SJSA1 (cell line): Measurements from ENCODE around the gene MOCS2. TPM values are rescaled to one million over a fixed set of nuclear protein-coding genes. Genes with fewer than 3 reads are reported as not detected.

ENCODE experiments used
- DNase-seq, 2 experiments: peaks; one replicate each; pipeline ENCODE4 v3.0.0-alpha.2; 2015 to 2020; ENCODE audit warnings: low spot score in 2 of 2, low read depth in 1 of 2
- H3K27ac ChIP-seq: fragments of 250-450 bp; sonication (Bioruptor Pico); 2 replicates; pipeline ENCODE4 v1.5.1; 2020; ENCODE audit warnings: mild to moderate bottlenecking, moderate library complexity
- H3K27me3 ChIP-seq: fragments of 250-450 bp; sonication (Bioruptor Pico); replicated peaks from 2 replicates; pipeline ENCODE4 v1.5.1; 2020; ENCODE audit warnings: mild to moderate bottlenecking, moderate library complexity
- H3K36me3 ChIP-seq: fragments of 250-450 bp; sonication (Bioruptor Pico); 2 replicates; pipeline ENCODE4 v1.5.1; 2020; ENCODE audit warnings: mild to moderate bottlenecking
- H3K4me1 ChIP-seq: fragments of 250-450 bp; sonication (Bioruptor Pico); replicated peaks from 2 replicates; pipeline ENCODE4 v1.6.1; 2021; ENCODE audit warnings: mild to moderate bottlenecking
- H3K4me3 ChIP-seq: fragments of 250-450 bp; sonication (Bioruptor Pico); 2 replicates; pipeline ENCODE4 v1.5.1; 2020; ENCODE audit warnings: mild to moderate bottlenecking
- H3K9me3 ChIP-seq: fragments of 250-450 bp; sonication (Bioruptor Pico); replicated peaks from 2 replicates; pipeline ENCODE4 v1.5.1; 2020; ENCODE audit warnings: mild to moderate bottlenecking
- total RNA-seq: library from RNA; depleted of rRNA; stranded (reverse); fragments of >200 nt; shearing (Covaris generic); gene quantifications from 2 replicates; pipeline ENCODE4 v1.2.3, GENCODE V29; 2014; rRNA removed

Gene MOCS2
- total RNA-seq, result 70.1 and 112 TPM in 2 replicates

- peak within 1 kb of the TSS; percentile 61 for H3K4me3 ChIP-seq
- peak; percentile 77 to 86 for DNase-seq
- H3K4me1 ChIP-seq, result no peaks in the 10 kb centered on the region
- H3K36me3 ChIP-seq, result peaks cover 15% of the 10 kb centered on the region
- H3K27me3 ChIP-seq, result no peaks in the 10 kb centered on the region
- no peaks in the 10 kb centered on the region for H3K9me3 ChIP-seq
- H3K27ac ChIP-seq, result no peak within 1 kb of the TSS
Observed at GRCh38 chr5:53109443-53110127, at the start of gene MOCS2. TSS of gene MOCS2 (minus strand) at chr5:53109757. CDS start at chr5:53107174, 2,583 bp downstream.

GRCh38 chr5:53151713-53152458, 42.3 kb upstream of the MOCS2 start:
- no peaks in the 10 kb centered on the region for H3K27me3 ChIP-seq
- peak in 1 of 2 experiments; percentile 52 for DNase-seq
- no peaks in the 10 kb centered on the region for H3K36me3 ChIP-seq
- H3K4me1 ChIP-seq, result no peaks in the 10 kb centered on the region
- H3K9me3 ChIP-seq, result no peaks in the 10 kb centered on the region
- no peak overlapping the region for H3K4me3 ChIP-seq
- H3K27ac ChIP-seq, result no peak overlapping the region

GRCh38 chr5:53133020-53133419, 23.5 kb upstream of the MOCS2 start:
- no peaks in the 10 kb centered on the region for H3K27me3 ChIP-seq
- H3K4me1 ChIP-seq, result no peaks in the 10 kb centered on the region
- no peak overlapping the region for H3K4me3 ChIP-seq
- no peaks in the 10 kb centered on the region for H3K36me3 ChIP-seq
- H3K27ac ChIP-seq, result no peak overlapping the region
- H3K9me3 ChIP-seq, result no peaks in the 10 kb centered on the region
- no peak for DNase-seq

- Histone ChIP-seq H3K4me3 (no peak overlapping the region), H3K27ac (no peak overlapping the region), H3K27me3 (no peaks in the 10 kb centered on the region), H3K4me1 (no peaks in the 10 kb centered on the region), H3K36me3 (no peaks in the 10 kb centered on the region), H3K9me3 (no peaks in the 10 kb centered on the region)
- no peak for DNase-seq
Observed at GRCh38 chr5:53130266-53130665, 20.7 kb upstream of the MOCS2 start.

GRCh38 chr5:53128481-53128880, 18.9 kb upstream of the MOCS2 start:
- H3K27me3 ChIP-seq, result no peaks in the 10 kb centered on the region
- H3K4me1 ChIP-seq, result no peaks in the 10 kb centered on the region
- no peaks in the 10 kb centered on the region for H3K9me3 ChIP-seq
- DNase-seq, result no peak
- H3K36me3 ChIP-seq, result no peaks in the 10 kb centered on the region
- H3K4me3 ChIP-seq, result no peak overlapping the region
- H3K27ac ChIP-seq, result no peak overlapping the region

- H3K36me3 ChIP-seq, result no peaks in the 10 kb centered on the region
- H3K9me3 ChIP-seq, result no peaks in the 10 kb centered on the region
- H3K4me3 ChIP-seq, result no peak overlapping the region
- no peak overlapping the region for H3K27ac ChIP-seq
- H3K4me1 ChIP-seq, result no peaks in the 10 kb centered on the region
- H3K27me3 ChIP-seq, result no peaks in the 10 kb centered on the region
- no peak for DNase-seq
Observed at GRCh38 chr5:53127107-53127506, 17.6 kb upstream of the MOCS2 start.

GRCh38 chr5:53126521-53126920, 17.0 kb upstream of the MOCS2 start:
- H3K4me3 ChIP-seq, result no peak overlapping the region
- no peaks in the 10 kb centered on the region for H3K9me3 ChIP-seq
- H3K27ac ChIP-seq, result no peak overlapping the region
- no peaks in the 10 kb centered on the region for H3K36me3 ChIP-seq
- no peaks in the 10 kb centered on the region for H3K27me3 ChIP-seq
- H3K4me1 ChIP-seq, result no peaks in the 10 kb centered on the region
- no peak for DNase-seq

- Histone ChIP-seq H3K27me3 (no peaks in the 10 kb centered on the region), H3K36me3 (no peaks in the 10 kb centered on the region), H3K4me3 (no peak overlapping the region), H3K27ac (no peak overlapping the region), H3K9me3 (no peaks in the 10 kb centered on the region), H3K4me1 (no peaks in the 10 kb centered on the region)
- no peak for DNase-seq
Observed at GRCh38 chr5:53123702-53124101, 14.1 kb upstream of the MOCS2 start.

GRCh38 chr5:53120165-53120564, 10.6 kb upstream of the MOCS2 start:
- no peak for DNase-seq
- H3K4me1 ChIP-seq, result no peaks in the 10 kb centered on the region
- no peaks in the 10 kb centered on the region for H3K27me3 ChIP-seq
- H3K36me3 ChIP-seq, result no peaks in the 10 kb centered on the region
- H3K27ac ChIP-seq, result no peak overlapping the region
- no peaks in the 10 kb centered on the region for H3K9me3 ChIP-seq
- H3K4me3 ChIP-seq, result no peak overlapping the region

- Histone ChIP-seq H3K27me3 (no peaks in the 10 kb centered on the region), H3K27ac (no peak overlapping the region), H3K4me3 (no peak overlapping the region), H3K36me3 (no peaks in the 10 kb centered on the region), H3K9me3 (no peaks in the 10 kb centered on the region), H3K4me1 (no peaks in the 10 kb centered on the region)
- no peak for DNase-seq
Observed at GRCh38 chr5:53118879-53119278, 9.3 kb upstream of the MOCS2 start.

GRCh38 chr5:53116597-53116996, 7.0 kb upstream of the MOCS2 start:
- Histone ChIP-seq H3K9me3 (no peaks in the 10 kb centered on the region), H3K27ac (no peak overlapping the region), H3K27me3 (no peaks in the 10 kb centered on the region), H3K36me3 (no peaks in the 10 kb centered on the region), H3K4me1 (no peaks in the 10 kb centered on the region), H3K4me3 (no peak overlapping the region)
- no peak for DNase-seq

GRCh38 chr5:53114988-53115387, 5.4 kb upstream of the MOCS2 start:
- no peak for DNase-seq

GRCh38 chr5:53113947-53114346, 4.4 kb upstream of the MOCS2 start:
- Histone ChIP-seq H3K4me3 (no peak overlapping the region), H3K27ac (no peak overlapping the region), H3K4me1 (no peaks in the 10 kb centered on the region), H3K36me3 (no peaks in the 10 kb centered on the region), H3K9me3 (no peaks in the 10 kb centered on the region), H3K27me3 (no peaks in the 10 kb centered on the region)
- no peak for DNase-seq

More at GRCh38 chr5:53114988-53115387, 5.4 kb upstream of the MOCS2 start:
- no peak overlapping the region for H3K4me3 ChIP-seq
- H3K4me1 ChIP-seq, result no peaks in the 10 kb centered on the region
- no peaks in the 10 kb centered on the region for H3K9me3 ChIP-seq
- no peaks in the 10 kb centered on the region for H3K27me3 ChIP-seq
- no peaks in the 10 kb centered on the region for H3K36me3 ChIP-seq
- H3K27ac ChIP-seq, result no peak overlapping the region

GRCh38 chr5:53112909-53113308, 3.4 kb upstream of the MOCS2 start:
- Histone ChIP-seq H3K4me3 (no peak overlapping the region), H3K27me3 (no peaks in the 10 kb centered on the region), H3K27ac (no peak overlapping the region), H3K36me3 (no peaks in the 10 kb centered on the region), H3K4me1 (no peaks in the 10 kb centered on the region), H3K9me3 (no peaks in the 10 kb centered on the region)
- DNase-seq, result no peak
